H1 (cell line): Measurements from ENCODE around the gene TBCEL. TPM values are rescaled to one million over a fixed set of nuclear protein-coding genes. Genes with fewer than 3 reads are reported as not detected.

Experiments
- CTCF ChIA-PET: fragments of 300-600 bp; sonication (Branson Sonifier 250); formaldehyde crosslinking; loops from one replicate; lab custom pipeline; 2021; ENCODE audit not compliant: partially characterized antibody; lab: Charles Lee
- POLR2A ChIA-PET: fragments of 300-600 bp; sonication (Branson Sonifier 250); formaldehyde crosslinking; loops from one replicate; lab custom pipeline; 2021; ENCODE audit warnings: inconsistent platforms; ENCODE audit not compliant: partially characterized antibody; lab: Charles Lee
- DNase-seq, 2 experiments: peaks; one replicate each; pipeline versions ENCODE4 v3.0.0 to v3.0.0-alpha.2; 2010 to 2022; ENCODE audit warnings: low spot score in 2 of 2, low read depth in 1 of 2, mixed read lengths in 1 of 2
- FAIRE-seq: peaks from 2 replicates; lab custom pipeline; 2011; peaks lifted over from hg19 to GRCh38; lab: Jason Lieb, UNC
- H2AFZ ChIP-seq: 2 replicates; pipeline ENCODE4 v1.8.1; 2012; ENCODE audit warnings: low read length, inconsistent platforms
- H2AK5ac ChIP-seq: 2 replicates; pipeline ENCODE4 v1.6.1; 2013; ENCODE audit warnings: low read depth, low read length
- H2BK120ac ChIP-seq: replicated peaks from 2 replicates; pipeline ENCODE3; 2013; ENCODE audit warnings: low read depth, low read length, inconsistent platforms
- H2BK12ac ChIP-seq: 2 replicates; pipeline ENCODE4 v1.6.1; 2013; ENCODE audit warnings: low read depth, low read length
- H2BK15ac ChIP-seq: 2 replicates; pipeline ENCODE4 v1.6.1; 2013; ENCODE audit warnings: low read length
- H2BK20ac ChIP-seq: 2 replicates; pipeline ENCODE4 v1.6.1; 2013; ENCODE audit warnings: low read length
- H2BK5ac ChIP-seq: 2 replicates; pipeline ENCODE4 v1.6.1; 2013; ENCODE audit warnings: low read depth, low read length
- H3K14ac ChIP-seq: 2 replicates; pipeline ENCODE4 v1.6.1; 2013; ENCODE audit warnings: inconsistent platforms; ENCODE audit not compliant: insufficient read length
- H3K18ac ChIP-seq: 2 replicates; pipeline ENCODE4 v1.6.1; 2013; ENCODE audit warnings: low read length; ENCODE audit errors: extremely low read depth
- H3K23ac ChIP-seq: 2 replicates; pipeline ENCODE4 v1.6.1; 2013; ENCODE audit warnings: inconsistent platforms; ENCODE audit not compliant: insufficient read length
- H3K23me2 ChIP-seq: 2 replicates; pipeline ENCODE4 v1.6.1; 2013; ENCODE audit warnings: low read depth, low read length
- H3K27ac ChIP-seq: 2 replicates; pipeline ENCODE4 v1.6.1; 2011; ENCODE audit warnings: low read depth, low read length, inconsistent platforms
- H3K27me3 ChIP-seq, 4 experiments: replicated peaks in 1 of 4; 1 replicate in 1 of 4; 2 replicates in 3 of 4; pipeline versions ENCODE4 v1.6.1 to v1.8.1; 2011 to 2013; ENCODE audit warnings: low read length in 3 of 4, mild to moderate bottlenecking in 3 of 4, inconsistent platforms in 2 of 4, mixed read lengths in 2 of 4, moderate library complexity in 1 of 4; ENCODE audit not compliant: control insufficient read depth in 3 of 4, insufficient read depth in 3 of 4; ENCODE audit errors: extremely low read depth in 1 of 4
- H3K36me3 ChIP-seq, 4 experiments: 2 replicates each; pipeline versions ENCODE4 v1.6.1 to v1.8.1; 2011 to 2013; ENCODE audit warnings: mild to moderate bottlenecking in 4 of 4, low read length in 3 of 4, moderate library complexity in 2 of 4, control low read depth in 1 of 4, inconsistent platforms in 1 of 4; ENCODE audit not compliant: insufficient read depth in 4 of 4, control insufficient read depth in 2 of 4
- H3K4ac ChIP-seq: replicated peaks from 2 replicates; pipeline ENCODE3; 2013; ENCODE audit warnings: low read length, low read depth, mixed read lengths, inconsistent platforms; ENCODE audit not compliant: insufficient read length
- H3K4me1 ChIP-seq, 4 experiments: replicated peaks in 1 of 4; 1 replicate in 1 of 4; 2 replicates in 3 of 4; pipeline versions ENCODE4 v1.6.1 to v1.8.1; 2011 to 2013; ENCODE audit warnings: low read length in 3 of 4, inconsistent platforms in 2 of 4, mixed read lengths in 1 of 4; ENCODE audit not compliant: insufficient read depth in 4 of 4, control insufficient read depth in 3 of 4
- H3K4me2 ChIP-seq, 2 experiments: 2 replicates each; pipeline versions ENCODE4 v1.6.1 to v1.8.1; 2011 to 2013; ENCODE audit warnings: low read depth in 2 of 2, low read length in 2 of 2, control low read depth in 1 of 2, inconsistent platforms in 1 of 2, mild to moderate bottlenecking in 1 of 2; ENCODE audit not compliant: insufficient read depth in 1 of 2
- H3K4me3 ChIP-seq, 4 experiments: fragments of 200-600, 300-600 bp in 1 of 4; sonication (generic), shearing (Covaris generic), sonication (Bioruptor Twin) in 1 of 4; 2 replicates each; pipeline versions ENCODE4 v1.5.1 to v1.8.1; 2011 to 2016; ENCODE audit warnings: low read length in 4 of 4, low read depth in 3 of 4, control low read depth in 2 of 4, inconsistent platforms in 2 of 4, mild to moderate bottlenecking in 2 of 4, mixed read lengths in 1 of 4, moderate library complexity in 1 of 4; ENCODE audit not compliant: insufficient read depth in 2 of 4; ENCODE audit errors: extremely low read depth in 1 of 4
- H3K56ac ChIP-seq: replicated peaks from 2 replicates; pipeline ENCODE3; 2013; ENCODE audit warnings: low read depth, mild to moderate bottlenecking, mixed read lengths, low read length, inconsistent platforms; ENCODE audit not compliant: insufficient read length
- H3K79me1 ChIP-seq: 2 replicates; pipeline ENCODE4 v1.6.1; 2013; ENCODE audit warnings: low read depth, low read length, control low read depth
- H3K79me2 ChIP-seq, 2 experiments: 2 replicates each; pipeline versions ENCODE4 v1.6.1 to v1.8.1; 2012 to 2013; ENCODE audit warnings: low read length in 2 of 2, mild to moderate bottlenecking in 2 of 2, inconsistent platforms in 1 of 2; ENCODE audit not compliant: insufficient read depth in 2 of 2, control insufficient read depth in 1 of 2
- H3K9ac ChIP-seq, 4 experiments: replicated peaks in 1 of 4; 1 replicate in 1 of 4; 2 replicates in 3 of 4; pipeline versions ENCODE4 v1.6.1 to v1.8.1; 2011 to 2013; ENCODE audit warnings: low read depth in 3 of 4, low read length in 3 of 4, control low read depth in 2 of 4, mild to moderate bottlenecking in 2 of 4, moderate library complexity in 2 of 4, inconsistent platforms in 1 of 4; ENCODE audit errors: extremely low read depth in 1 of 4
- H3K9me3 ChIP-seq, 2 experiments: 2 replicates each; pipeline versions ENCODE4 v1.6.1 to v1.8.1; 2012 to 2013; ENCODE audit warnings: mild to moderate bottlenecking in 2 of 2, moderate library complexity in 2 of 2, control low read depth in 1 of 2, inconsistent platforms in 1 of 2, low read depth in 1 of 2, low read length in 1 of 2, mixed read lengths in 1 of 2; ENCODE audit not compliant: insufficient read depth in 2 of 2
- H4K20me1 ChIP-seq, 2 experiments: replicated peaks in 1 of 2; 2 replicates each; pipeline versions ENCODE3 to v1.8.1; 2011 to 2013; ENCODE audit warnings: inconsistent platforms in 2 of 2, low read length in 2 of 2, mild to moderate bottlenecking in 1 of 2; ENCODE audit not compliant: insufficient read depth in 2 of 2, control insufficient read depth in 1 of 2
- H4K5ac ChIP-seq: 2 replicates; pipeline ENCODE4 v1.6.1; 2013; ENCODE audit warnings: low read length, low read depth, mixed read lengths, inconsistent platforms; ENCODE audit not compliant: insufficient read length
- H4K8ac ChIP-seq: 2 replicates; pipeline ENCODE4 v1.8.0; 2013; ENCODE audit warnings: mild to moderate bottlenecking, moderate library complexity, low read length, inconsistent platforms; ENCODE audit not compliant: insufficient read depth; ENCODE audit errors: extremely low read depth
- H4K91ac ChIP-seq: replicated peaks from 2 replicates; pipeline ENCODE3; 2013; ENCODE audit warnings: low read length, mixed read lengths, inconsistent platforms; ENCODE audit not compliant: insufficient read length
- ATF3 ChIP-seq: IDR thresholded peaks from 2 replicates; pipeline ENCODE4 v1.6.1; 2011; ENCODE audit warnings: low read depth, mild to moderate bottlenecking, low read length; ENCODE audit not compliant: insufficient read depth
- GABPA ChIP-seq: IDR thresholded peaks from 2 replicates; pipeline ENCODE4 v1.6.1; 2011; ENCODE audit warnings: mild to moderate bottlenecking, low read length, moderate library complexity, borderline replicate concordance; ENCODE audit not compliant: insufficient read depth
- PHF8 ChIP-seq: fragments of 200-600 bp; sonication (generic); conservative IDR thresholded peaks from 2 replicates; pipeline ENCODE4 v1.7.1; 2012; ENCODE audit warnings: low read depth, mild to moderate bottlenecking, inconsistent platforms, low read length, moderate library complexity
- SIX5 ChIP-seq: IDR thresholded peaks from 2 replicates; pipeline ENCODE4 v1.6.1; 2011; ENCODE audit warnings: mild to moderate bottlenecking, low read depth, low read length
- SP1 ChIP-seq: IDR thresholded peaks from 2 replicates; pipeline ENCODE4 v1.6.1; 2011; ENCODE audit warnings: low read depth, low read length
- TEAD4 ChIP-seq: IDR thresholded peaks from 2 replicates; pipeline ENCODE4 v1.6.1; 2012; ENCODE audit warnings: low read depth, low read length, inconsistent platforms, mixed read lengths
- ZNF274 ChIP-seq: IDR thresholded peaks from 2 replicates; pipeline ENCODE4 v1.7.0; 2012; ENCODE audit warnings: low read length, borderline replicate concordance; ENCODE audit errors: extremely low read depth
- WGBS, 2 experiments: shearing (Covaris generic) in 1 of 2; methylation state at CpG; one replicate each; pipeline versions ENCODE4 v1.1.6 to v1.1.7; 2013 to 2015; ENCODE audit warnings: low lambda C conversion rate in 2 of 2, mixed read lengths in 2 of 2, inconsistent platforms in 1 of 2, low coverage in 1 of 2, missing lambda C conversion rate in 1 of 2; ENCODE audit not compliant: insufficient replicate concordance in 2 of 2, insufficient coverage in 1 of 2, insufficient read length in 1 of 2; ENCODE audit errors: extremely low coverage in 1 of 2, missing lambda C conversion rate in 1 of 2; 5-methylcytosine and 5-hydroxymethylcytosine counted together
- polyA plus RNA-seq, 7 experiments: library from polyadenylated mRNA; depleted of rRNA in 3 of 7; stranded (reverse) in 5 of 7; unstranded in 2 of 7; fragments of >200 nt in 5 of 7; fragments of 200-250 nt in 2 of 7; gene quantifications; 1 replicate in 5 of 7; 2 replicates in 1 of 7; 4 replicates in 1 of 7; pipeline versions ENCODE4 v1.2.1 to v1.2.3, GENCODE V29; 2011 to 2013; ENCODE audit warnings: missing spikeins in 2 of 7, mixed read lengths in 2 of 7
- total RNA-seq: library from RNA; stranded (reverse); fragmentation: NEBNext Ultra II Directional; extraction: Animal tissue kit (Norgen Biotek cat#: 25700); gene quantifications from 2 replicates; pipeline ENCODE4 v1.2.1, GENCODE V29; 2021

TBCEL gene
- total and polyA plus RNA-seq, 2 of the 8 experiments (the other 6 are each of a cell fraction or from before 2014, with no cell fraction given), result 3.9 to 16.0 TPM

- Histone ChIP-seq H4K20me1 (peaks cover 0 to 3% of the 10 kb centered on the region in 2 experiments), H4K5ac (no peak overlapping the region), H3K9me3 (no peaks in the 10 kb centered on the region), H2AK5ac (no peak overlapping the region), H3K56ac (no peak overlapping the region), H3K4ac (no peak overlapping the region), H4K8ac (no peak overlapping the region), H2BK5ac (no peak overlapping the region), H3K79me2 (peaks cover 0 to 80% of the 10 kb centered on the region in 2 experiments; a peak in 2 of 4 replicates), H2BK12ac (no peak overlapping the region), H2BK15ac (no peak overlapping the region), H2AFZ (no peak overlapping the region), H3K4me2 (no peak overlapping the region), H3K18ac (no peak overlapping the region), H3K9ac (no peak overlapping the region), H3K27ac (no peak overlapping the region), H3K79me1 (no peaks in the 10 kb centered on the region), H3K23me2 (no peaks in the 10 kb centered on the region), H2BK120ac (no peak overlapping the region), H4K91ac (no peak overlapping the region), H3K27me3 (no peaks in the 10 kb centered on the region), H3K4me3 (no peak overlapping the region), H2BK20ac (no peak overlapping the region), H3K14ac (no peak overlapping the region), H3K36me3 (no peaks in the 10 kb centered on the region; a peak in 1 of 8 replicates), H3K4me1 (no peaks in the 10 kb centered on the region; a peak in 3 of 7 replicates), H3K23ac (no peak overlapping the region)
- FAIRE-seq (no peak), DNase-seq (no peak)
- POLR2A ChIA-PET, result interaction anchor here (2.3 kb wide), 1 partner anchor 9 kb away, joined by 10 read pairs; the partner anchor contains the start of gene TBCEL
- 83% methylated on average over 4 of the region's 4 CpGs; no CpG with 5 or more reads in 1 of the 2 experiments for WGBS, 2 experiments
- CTCF ChIA-PET, result interaction anchor here (0.7 kb wide), 1 partner anchor 68 kb away, joined by 3 read pairs; no protein-coding TSS in a partner anchor
- TF ChIP-seq GABPA (no peak), SIX5 (no peak), ZNF274 (no peak), PHF8 (no peak), ATF3 (no peak), SP1 (no peak), TEAD4 (no peak)
Measured at GRCh38 chr11:121033635-121034034, 9.7 kb downstream of the TBCEL start.
